NT2/D1 (cell line): ENCODE results near the gene DPEP1.

Source experiments
- DNase-seq: peaks from one replicate; pipeline ENCODE4 v3.0.0-alpha.2; 2011; ENCODE audit warnings: low read depth, low spot score
- H3K27me3 ChIP-seq: 2 replicates; pipeline ENCODE4 v1.6.0; 2011; ENCODE audit warnings: mild to moderate bottlenecking; ENCODE audit not compliant: insufficient read length, insufficient read depth
- H3K36me3 ChIP-seq: 2 replicates; pipeline ENCODE4 v1.6.1; 2011; ENCODE audit warnings: mild to moderate bottlenecking, low read length, mixed read lengths; ENCODE audit not compliant: insufficient read depth, insufficient read length
- H3K4me1 ChIP-seq: 2 replicates; pipeline ENCODE4 v1.5.1; 2011; ENCODE audit not compliant: insufficient read depth, insufficient read length
- H3K4me3 ChIP-seq: 2 replicates; pipeline ENCODE4 v1.5.1; 2011; ENCODE audit warnings: low read depth; ENCODE audit not compliant: insufficient read length
- H3K9ac ChIP-seq: 2 replicates; pipeline ENCODE4 v1.6.0; 2011; ENCODE audit warnings: low read depth; ENCODE audit not compliant: insufficient read length
- H3K9me3 ChIP-seq: 2 replicates; pipeline ENCODE4 v1.5.1; 2011; ENCODE audit warnings: mild to moderate bottlenecking, low read length; ENCODE audit not compliant: insufficient read depth
- SUZ12 ChIP-seq: IDR thresholded peaks from 2 replicates; pipeline ENCODE4 v1.6.1; 2011; ENCODE audit not compliant: insufficient read length, insufficient read depth; ENCODE audit errors: extremely low read depth
- YY1 ChIP-seq: IDR thresholded peaks from 2 replicates; pipeline ENCODE4 v1.6.1; 2011; ENCODE audit not compliant: insufficient read length, insufficient read depth
- ZNF274 ChIP-seq: IDR thresholded peaks from 2 replicates; pipeline ENCODE4 v1.6.1; 2011; ENCODE audit warnings: mild to moderate bottlenecking, low read depth, low read length

Gene DPEP1

DNA sequence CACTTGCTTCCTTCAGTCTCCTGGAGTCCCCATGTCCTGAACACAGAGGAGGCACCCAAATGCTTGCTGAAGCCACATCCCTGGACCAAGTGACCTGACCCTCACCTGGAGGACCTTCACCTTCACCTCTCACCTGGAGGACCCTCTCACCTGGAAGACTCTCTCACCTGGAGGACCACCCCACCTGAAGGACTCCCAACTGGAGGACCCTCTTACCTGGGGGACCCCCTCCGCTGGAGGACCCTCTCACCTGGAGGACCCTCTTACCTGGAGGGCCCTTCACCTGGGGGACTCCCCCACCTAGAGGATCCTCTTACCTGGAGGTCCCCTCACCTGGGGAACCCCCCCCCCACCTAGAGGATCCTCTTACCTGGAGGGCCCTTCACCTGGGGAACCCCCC is 72.5 kb downstream of the DPEP1 start:
- H3K9me3 ChIP-seq = peaks cover 37% of the 10 kb centered on the region; the same call in 1 of the 2 replicates
- peaks cover 51% of the 10 kb centered on the region for H3K36me3 ChIP-seq
- no peaks in the 10 kb centered on the region for H3K27me3 ChIP-seq
- peaks cover 8% of the 10 kb centered on the region for H3K4me1 ChIP-seq
- no peak overlapping the region for H3K9ac ChIP-seq
- no peak for DNase-seq
- TF ChIP-seq ZNF274 = no peak
- no peak for TF ChIP-seq YY1
- TF ChIP-seq SUZ12 = no peak
- no peak overlapping the region for H3K4me3 ChIP-seq

DNA sequence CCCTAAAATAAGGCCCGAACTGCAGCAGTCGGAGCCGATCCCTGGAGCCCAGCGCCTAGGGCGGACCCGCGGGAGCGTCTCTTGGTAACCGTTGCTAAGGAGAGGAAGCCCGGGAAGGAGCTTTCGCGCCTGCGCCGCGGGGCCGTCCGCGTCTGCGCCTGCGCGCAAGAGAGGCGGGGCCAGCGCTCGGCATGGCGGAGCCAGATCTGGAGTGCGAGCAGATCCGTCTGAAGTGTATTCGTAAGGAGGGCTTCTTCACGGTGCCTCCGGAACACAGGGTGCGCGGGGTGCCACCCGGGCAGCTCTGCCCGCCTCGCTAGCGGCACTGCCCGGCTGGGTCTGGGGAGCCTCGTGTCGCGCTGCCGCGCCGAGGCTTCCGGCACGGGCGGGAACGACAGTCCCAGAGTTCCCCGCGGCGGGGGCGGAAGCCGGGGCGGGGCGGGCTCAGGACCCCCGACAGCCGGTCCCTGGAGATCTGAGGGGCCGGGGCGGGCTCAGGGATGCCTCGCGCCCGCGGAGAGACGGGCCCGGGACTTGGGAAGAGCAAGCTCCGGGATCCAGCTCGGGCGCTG is 73.2 kb downstream of the DPEP1 start, which contains the start of gene CDK10:
Gene CDK10 (plus strand): TSS at position 170 of the 572 bp plus-strand sequence. CDS start 22 bp downstream, at position 192.
- peaks cover 50% of the 10 kb centered on the region for H3K36me3 ChIP-seq
- DNase-seq = peak; percentile 88

DNA sequence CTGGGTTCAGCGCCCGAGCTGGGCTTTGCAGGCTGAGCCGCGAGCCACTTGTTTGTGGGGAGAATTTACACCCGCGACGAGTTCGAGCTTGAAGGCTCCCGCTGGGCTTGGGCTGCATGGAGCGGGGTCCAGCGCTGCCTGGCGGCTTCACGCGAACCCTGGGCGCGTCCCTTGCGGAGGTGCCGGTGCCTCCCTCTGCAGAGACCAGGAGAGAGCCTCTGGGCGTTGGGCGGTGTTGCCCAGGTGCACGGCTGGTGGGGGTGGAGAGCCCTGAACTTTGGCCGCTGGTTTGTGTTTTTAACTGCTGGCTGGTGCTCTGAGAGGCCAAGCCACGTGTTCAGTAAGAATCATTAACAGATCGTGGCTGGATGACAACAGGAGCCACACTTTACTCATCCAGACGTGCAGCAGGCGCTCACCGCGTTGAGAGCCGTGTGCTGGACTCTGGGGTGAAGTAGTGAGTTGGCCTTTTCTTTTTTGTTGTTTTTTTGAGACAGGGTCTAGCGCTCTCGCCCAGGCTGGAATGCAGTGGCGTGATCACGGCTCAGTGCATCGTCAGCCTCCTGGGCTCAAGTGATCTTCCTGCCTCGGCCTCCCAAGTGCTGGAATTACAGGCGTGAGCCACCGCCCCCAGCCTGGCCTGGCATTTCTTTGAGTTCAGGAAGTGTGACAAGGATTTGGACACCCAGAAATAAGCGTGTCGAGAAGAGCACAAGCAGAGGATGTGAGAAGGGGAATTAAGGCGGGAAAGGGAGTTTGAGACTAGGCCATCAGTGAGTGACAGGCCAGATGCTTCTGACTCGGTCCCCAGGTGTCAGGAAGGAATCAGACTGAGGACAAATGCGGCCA is 73.9 kb downstream of the DPEP1 start:
- peak overlapping the region; percentile 97 for H3K4me3 ChIP-seq
- H3K9ac ChIP-seq = peak overlapping the region; percentile 96
- peaks cover 17% of the 10 kb centered on the region for H3K4me1 ChIP-seq
- H3K27me3 ChIP-seq = no peaks in the 10 kb centered on the region
- peaks cover 54% of the 10 kb centered on the region for H3K36me3 ChIP-seq
- H3K9me3 ChIP-seq = peaks cover 28% of the 10 kb centered on the region; the same call in 1 of the 2 replicates
- TF ChIP-seq YY1 (no peak), SUZ12 (no peak), ZNF274 (no peak)
- DNase-seq = no peak

More for the DNA sequence above, 73.2 kb downstream of the DPEP1 start, which contains the start of gene CDK10:
- no peak for TF ChIP-seq ZNF274
- TF ChIP-seq YY1 = peak; percentile 54
- peak within 1 kb of the TSS; percentile 97 for H3K4me3 ChIP-seq
- H3K9ac ChIP-seq = peak within 1 kb of the TSS; percentile 99
- H3K27me3 ChIP-seq = no peaks in the 10 kb centered on the region
- peaks cover 31% of the 10 kb centered on the region; the same call in 1 of the 2 replicates for H3K9me3 ChIP-seq
- H3K4me1 ChIP-seq = peaks cover 13% of the 10 kb centered on the region
